Lung (tissue), 12 donors: ENCODE data around the gene SH3PXD2A. TPM values are rescaled to one million over a fixed set of nuclear protein-coding genes. Genes with fewer than 3 reads are reported as not detected.

Experiments
- ATAC-seq: fragments of 200-7000 bp; cut with Tn5 transposase; one replicate; pipeline ENCODE4 v1.9.1; 2020; ENCODE audit warnings: moderate number of reproducible peaks; ENCODE audit not compliant: insufficient read depth, low FRiP score
- DNase-seq, 3 donors: peaks; one replicate each; pipeline ENCODE4 v3.0.0-alpha.2; 2013 to 2017
- H3K27ac ChIP-seq, 2 donors: one replicate each; pipeline ENCODE4 v1.5.1; 2013; ENCODE audit warnings: mild to moderate bottlenecking in 2 of 2, moderate library complexity in 2 of 2, control low read depth in 1 of 2, inconsistent platforms in 1 of 2, low read depth in 1 of 2, low read length in 1 of 2
- H3K27me3 ChIP-seq, 3 donors: one replicate each; pipeline ENCODE4 v1.5.1; 2013; ENCODE audit warnings: low read length in 2 of 3; ENCODE audit not compliant: control insufficient read depth in 3 of 3, insufficient read depth in 3 of 3
- H3K36me3 ChIP-seq, 4 donors: one replicate each; pipeline ENCODE4 v1.5.1; 2013; ENCODE audit warnings: low read length in 4 of 4, mild to moderate bottlenecking in 1 of 4, moderate library complexity in 1 of 4; ENCODE audit not compliant: control insufficient read depth in 4 of 4, insufficient read depth in 4 of 4
- H3K4me1 ChIP-seq, 5 donors: one replicate each; pipeline ENCODE4 v1.5.1; 2013; ENCODE audit warnings: low read length in 5 of 5, mild to moderate bottlenecking in 2 of 5, moderate library complexity in 1 of 5; ENCODE audit not compliant: control insufficient read depth in 5 of 5, insufficient read depth in 5 of 5
- H3K4me3 ChIP-seq: one replicate; pipeline ENCODE4 v1.5.1; 2013; ENCODE audit warnings: mild to moderate bottlenecking, control low read depth, moderate library complexity
- H3K9ac ChIP-seq, 2 donors: one replicate each; pipeline ENCODE4 v1.5.1; 2013; ENCODE audit warnings: low read length in 2 of 2, control low read depth in 1 of 2; ENCODE audit not compliant: insufficient read depth in 1 of 2
- H3K9me3 ChIP-seq, 4 donors: one replicate each; pipeline ENCODE4 v1.5.1; 2013; ENCODE audit warnings: low read length in 3 of 4, mild to moderate bottlenecking in 1 of 4, moderate library complexity in 1 of 4; ENCODE audit not compliant: control insufficient read depth in 4 of 4, insufficient read depth in 3 of 4
- WGBS, 2 donors: extraction: QIAGEN DNeasy Blood & Tissue Kit; methylation state at CpG; one replicate each; pipeline ENCODE4 v1.1.7; 2013; 5-methylcytosine and 5-hydroxymethylcytosine counted together
- polyA plus RNA-seq, 2 donors: library from polyadenylated mRNA; stranded (reverse); fragments of 200-250 nt; gene quantifications; one replicate each; pipeline ENCODE4 v1.2.1, GENCODE V29; 2013
- total RNA-seq, 2 donors: library from RNA; depleted of rRNA in 1 of 2; stranded (reverse); fragments of >200 nt in 1 of 2; gene quantifications; one replicate each; pipeline ENCODE4 v1.2.1, GENCODE V29; 2014 to 2021
- TF ChIP-seq, protein P1 (sequence below): IDR thresholded peaks from 2 replicates; pipeline ENCODE4 v1.5.1; 2012; ENCODE audit warnings: mild to moderate bottlenecking; ENCODE audit errors: control extremely low read depth, extremely low read depth
- donor health status: control.
- donor health status: control.
- donor health status: Bipolar disorder and iron deficiency.
- donor health status: healthy.
- donor health status: DM: yes; HTN: yes; CAD: no.

Gene SH3PXD2A
- total and polyA plus RNA-seq, 4 donors: 9.9 to 53.2 (median 29.2) TPM

DNA sequence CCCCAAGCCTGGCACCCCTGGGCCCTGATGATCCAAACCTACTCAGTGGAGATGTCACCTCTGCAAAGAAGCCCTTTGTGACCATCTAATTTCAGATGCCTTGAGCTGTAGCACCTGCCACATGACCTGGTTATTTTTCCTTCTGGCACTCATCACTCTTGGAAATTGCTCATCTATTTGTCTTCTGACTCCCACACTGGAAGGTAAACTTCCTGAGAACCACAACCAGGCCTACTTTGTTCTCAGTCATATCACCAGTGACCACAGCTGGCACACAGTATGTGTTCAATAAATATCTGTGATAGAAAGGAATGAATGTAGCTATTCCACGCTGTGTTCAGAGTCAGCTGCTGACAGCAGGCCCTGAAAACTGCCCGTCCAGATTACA lies 97.1 kb downstream of the SH3PXD2A start:
- no peaks in the 10 kb centered on the region for H3K36me3 ChIP-seq
- no peaks in the 10 kb centered on the region for H3K27me3 ChIP-seq
- H3K4me1 ChIP-seq: peaks cover 18 to 49% (median 29%) of the 10 kb centered on the region in 5 donors
- peak overlapping the region in 1 of 2 donors; percentile 27 for H3K9ac ChIP-seq
- peak overlapping the region; percentile 90 to 91 for H3K27ac ChIP-seq
- TF ChIP-seq, protein P1, sequence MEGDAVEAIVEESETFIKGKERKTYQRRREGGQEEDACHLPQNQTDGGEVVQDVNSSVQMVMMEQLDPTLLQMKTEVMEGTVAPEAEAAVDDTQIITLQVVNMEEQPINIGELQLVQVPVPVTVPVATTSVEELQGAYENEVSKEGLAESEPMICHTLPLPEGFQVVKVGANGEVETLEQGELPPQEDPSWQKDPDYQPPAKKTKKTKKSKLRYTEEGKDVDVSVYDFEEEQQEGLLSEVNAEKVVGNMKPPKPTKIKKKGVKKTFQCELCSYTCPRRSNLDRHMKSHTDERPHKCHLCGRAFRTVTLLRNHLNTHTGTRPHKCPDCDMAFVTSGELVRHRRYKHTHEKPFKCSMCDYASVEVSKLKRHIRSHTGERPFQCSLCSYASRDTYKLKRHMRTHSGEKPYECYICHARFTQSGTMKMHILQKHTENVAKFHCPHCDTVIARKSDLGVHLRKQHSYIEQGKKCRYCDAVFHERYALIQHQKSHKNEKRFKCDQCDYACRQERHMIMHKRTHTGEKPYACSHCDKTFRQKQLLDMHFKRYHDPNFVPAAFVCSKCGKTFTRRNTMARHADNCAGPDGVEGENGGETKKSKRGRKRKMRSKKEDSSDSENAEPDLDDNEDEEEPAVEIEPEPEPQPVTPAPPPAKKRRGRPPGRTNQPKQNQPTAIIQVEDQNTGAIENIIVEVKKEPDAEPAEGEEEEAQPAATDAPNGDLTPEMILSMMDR: no peak
- no peak for DNase-seq
- 61 to 64% methylated on average over 2 of the region's 2 CpGs for WGBS, 2 donors
- no peak for ATAC-seq
- H3K9me3 ChIP-seq: no peaks in the 10 kb centered on the region
- no peak overlapping the region for H3K4me3 ChIP-seq

DNA sequence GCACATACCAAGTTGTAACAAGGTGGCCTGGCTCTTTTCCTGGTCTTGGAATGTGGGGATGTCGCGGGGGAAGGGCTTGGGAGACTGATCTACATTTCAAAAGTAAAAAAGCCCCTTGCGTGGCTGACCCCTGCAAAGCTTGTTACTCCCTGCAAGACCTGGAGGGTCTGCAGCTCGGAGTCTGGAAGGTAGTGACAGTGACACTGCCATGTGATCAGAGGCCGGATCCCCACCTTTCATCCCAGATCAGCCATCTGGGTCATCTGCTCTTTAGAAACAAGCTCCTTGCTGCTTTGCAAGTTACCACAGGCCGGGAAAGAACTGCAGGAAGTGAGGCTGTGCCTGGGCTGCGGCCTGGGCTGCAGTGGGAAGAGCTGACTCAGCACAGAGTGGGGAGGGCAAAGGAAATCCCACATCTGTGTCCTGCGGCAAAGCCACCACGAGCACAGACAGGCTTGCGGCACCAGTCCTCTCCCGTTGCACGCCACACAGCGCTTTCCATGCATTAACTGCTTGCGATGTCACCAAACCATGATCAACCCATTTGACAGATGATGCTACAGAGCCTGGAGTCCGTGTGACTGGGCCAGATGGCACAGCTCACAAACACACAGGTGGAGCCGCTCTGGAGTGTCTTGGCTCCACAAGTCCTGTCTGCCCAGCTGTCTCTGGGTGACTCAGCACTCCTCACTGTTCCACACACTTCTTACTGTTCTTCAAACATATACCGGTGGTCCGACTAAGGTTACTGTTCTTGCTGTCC lies 97.7 kb downstream of the SH3PXD2A start:
- peaks cover 18 to 48% (median 27%) of the 10 kb centered on the region in 5 donors for H3K4me1 ChIP-seq
- no peak overlapping the region for H3K9ac ChIP-seq
- DNase-seq (peak; percentile 58 to 85 (median 69)), ATAC-seq (no peak)
- 24 to 49% methylated on average over 18 of the region's 18 CpGs for WGBS, 2 donors
- no peaks in the 10 kb centered on the region for H3K9me3 ChIP-seq
- no peaks in the 10 kb centered on the region for H3K36me3 ChIP-seq
- H3K4me3 ChIP-seq: no peak overlapping the region
- no peaks in the 10 kb centered on the region for H3K27me3 ChIP-seq
- peak overlapping the region; percentile 40 to 91 for H3K27ac ChIP-seq
- TF ChIP-seq, protein P1: no peak

DNA sequence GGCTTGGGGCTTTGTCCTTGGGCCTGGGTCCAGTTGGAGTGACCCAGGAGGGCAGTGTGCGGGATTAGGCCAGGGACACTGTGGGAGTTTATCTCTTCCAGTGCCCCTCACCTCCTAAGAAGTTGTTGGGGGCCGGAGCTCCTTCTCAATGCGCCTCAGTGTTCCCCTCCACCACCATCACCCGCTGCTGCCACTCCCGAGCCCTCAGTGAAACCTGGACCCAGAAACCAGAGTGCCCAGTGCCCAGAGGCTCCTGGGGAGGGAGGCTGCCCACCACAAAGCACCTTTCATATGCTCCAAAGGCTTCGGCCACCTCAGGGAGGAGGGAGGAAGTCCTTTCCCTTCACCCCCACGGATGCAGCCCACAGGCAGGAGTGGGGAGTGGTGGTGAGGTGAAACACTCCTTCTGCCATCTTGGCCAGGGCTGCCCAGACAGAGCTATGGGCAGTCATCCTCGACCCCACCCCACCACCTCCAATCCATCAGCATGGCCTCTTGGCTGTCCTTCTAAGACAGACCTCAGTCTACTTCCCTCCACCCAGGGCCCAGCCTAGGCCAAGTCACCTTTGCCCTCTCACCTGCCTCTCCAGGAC lies 99.0 kb downstream of the SH3PXD2A start:
- Histone ChIP-seq H3K9me3 (peaks cover 0 to 2% (median 0%) of the 10 kb centered on the region in 4 donors), H3K4me3 (no peak overlapping the region), H3K27me3 (no peaks in the 10 kb centered on the region), H3K4me1 (peaks cover 18 to 45% (median 25%) of the 10 kb centered on the region in 5 donors), H3K9ac (no peak overlapping the region), H3K27ac (peak overlapping the region in 1 of 2 donors; percentile 4), H3K36me3 (no peaks in the 10 kb centered on the region)
- TF ChIP-seq, protein P1: no peak
- ATAC-seq (no peak), DNase-seq (no peak)
- 92% methylated on average over 8 of the region's 8 CpGs for WGBS, 2 donors
